Endothelial cell of umbilical vein (primary cell): ENCODE results near the gene PER1.

Experiments used
- EZH2 ChIP-seq: IDR thresholded peaks from 2 replicates; pipeline ENCODE4 v1.6.1; 2012; ENCODE audit warnings: borderline replicate concordance, low read depth, mild to moderate bottlenecking, moderate library complexity, low read length, inconsistent platforms; ENCODE audit not compliant: severe bottlenecking
- FOS ChIP-seq: IDR thresholded peaks from 2 replicates; pipeline ENCODE4 v1.6.1; 2011; ENCODE audit warnings: mild to moderate bottlenecking, low read length, moderate library complexity, borderline replicate concordance; ENCODE audit not compliant: insufficient read depth
- GATA2 ChIP-seq: IDR thresholded peaks from 2 replicates; pipeline ENCODE4 v1.7.0; 2011; ENCODE audit warnings: low read depth, mild to moderate bottlenecking, moderate library complexity, mixed read lengths, low read length; ENCODE audit not compliant: insufficient read length, insufficient read depth
- JUN ChIP-seq: IDR thresholded peaks from 2 replicates; pipeline ENCODE4 v1.6.1; 2011; ENCODE audit warnings: borderline replicate concordance, low read depth; ENCODE audit not compliant: insufficient read length, insufficient read depth
- MYC ChIP-seq: IDR thresholded peaks from one replicate; pipeline ENCODE4 v1.6.1; 2011; ENCODE audit warnings: mild to moderate bottlenecking, low read depth, low read length
- POLR2A ChIP-seq: IDR thresholded peaks from 2 replicates; pipeline ENCODE4 v1.6.1; 2012; ENCODE audit warnings: low read depth, mild to moderate bottlenecking, control low read depth, low read length
- POLR2AphosphoS5 ChIP-seq: IDR thresholded peaks from 2 replicates; pipeline ENCODE4 v1.6.1; 2012; ENCODE audit warnings: low read depth, mild to moderate bottlenecking, control low read depth, low read length, moderate library complexity; ENCODE audit not compliant: insufficient read depth
- TF ChIP-seq, protein P1 (sequence below), 2 donors: IDR thresholded peaks; 1 replicate in 1 of 2; 2 replicates in 1 of 2; pipeline ENCODE4 v1.5.1; 2011; ENCODE audit warnings: low read length in 2 of 2, mild to moderate bottlenecking in 2 of 2, moderate library complexity in 2 of 2, control low read depth in 1 of 2, inconsistent platforms in 1 of 2, low read depth in 1 of 2; ENCODE audit not compliant: insufficient read depth in 1 of 2; ENCODE audit errors: extremely low read depth in 1 of 2
- TF ChIP-seq, protein P2 (sequence below): IDR thresholded peaks from 2 replicates; pipeline ENCODE4 v1.6.1; 2011; ENCODE audit not compliant: insufficient read depth, insufficient read length

DNA sequence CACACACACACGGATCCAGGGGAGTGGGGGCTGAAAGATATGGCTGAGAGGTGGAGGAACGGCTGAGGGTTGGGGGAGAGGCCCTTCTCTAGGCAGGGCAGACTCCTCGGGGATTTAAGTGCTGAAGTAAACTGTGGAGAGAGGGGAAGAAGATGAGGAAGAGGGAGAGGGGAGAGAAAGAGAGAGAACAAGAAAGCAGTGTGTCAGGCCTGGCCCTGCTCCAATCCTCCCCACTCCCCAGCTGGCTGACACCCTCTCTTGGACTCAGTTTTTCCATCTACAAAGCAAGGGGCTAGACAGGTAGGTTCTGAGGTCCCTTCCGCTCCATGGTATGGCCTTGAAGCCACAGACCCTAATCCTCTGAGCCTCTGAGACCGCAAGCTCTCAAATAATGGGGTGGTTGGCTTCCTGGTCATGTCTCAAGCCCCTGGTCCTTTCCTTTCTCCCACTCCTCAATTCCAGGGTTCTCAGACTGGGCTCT is 8.6 kb upstream of the PER1 start:
- TF ChIP-seq, protein P1, sequence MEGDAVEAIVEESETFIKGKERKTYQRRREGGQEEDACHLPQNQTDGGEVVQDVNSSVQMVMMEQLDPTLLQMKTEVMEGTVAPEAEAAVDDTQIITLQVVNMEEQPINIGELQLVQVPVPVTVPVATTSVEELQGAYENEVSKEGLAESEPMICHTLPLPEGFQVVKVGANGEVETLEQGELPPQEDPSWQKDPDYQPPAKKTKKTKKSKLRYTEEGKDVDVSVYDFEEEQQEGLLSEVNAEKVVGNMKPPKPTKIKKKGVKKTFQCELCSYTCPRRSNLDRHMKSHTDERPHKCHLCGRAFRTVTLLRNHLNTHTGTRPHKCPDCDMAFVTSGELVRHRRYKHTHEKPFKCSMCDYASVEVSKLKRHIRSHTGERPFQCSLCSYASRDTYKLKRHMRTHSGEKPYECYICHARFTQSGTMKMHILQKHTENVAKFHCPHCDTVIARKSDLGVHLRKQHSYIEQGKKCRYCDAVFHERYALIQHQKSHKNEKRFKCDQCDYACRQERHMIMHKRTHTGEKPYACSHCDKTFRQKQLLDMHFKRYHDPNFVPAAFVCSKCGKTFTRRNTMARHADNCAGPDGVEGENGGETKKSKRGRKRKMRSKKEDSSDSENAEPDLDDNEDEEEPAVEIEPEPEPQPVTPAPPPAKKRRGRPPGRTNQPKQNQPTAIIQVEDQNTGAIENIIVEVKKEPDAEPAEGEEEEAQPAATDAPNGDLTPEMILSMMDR (IDR thresholded peaks at IDR 0.05; ENCODE audit: extremely low read depth in 1 of 2, insufficient read depth in 1 of 2, low read depth in 1 of 2, low read length in 2 of 2) = no peak
- TF ChIP-seq POLR2A (no peak), EZH2 (no peak), POLR2AphosphoS5 (no peak), MYC (no peak), GATA2 (no peak), JUN (no peak), FOS (no peak)
- TF ChIP-seq, protein P2, sequence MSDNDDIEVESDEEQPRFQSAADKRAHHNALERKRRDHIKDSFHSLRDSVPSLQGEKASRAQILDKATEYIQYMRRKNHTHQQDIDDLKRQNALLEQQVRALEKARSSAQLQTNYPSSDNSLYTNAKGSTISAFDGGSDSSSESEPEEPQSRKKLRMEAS = no peak
